Measurements from ENCODE around the gene TRIM47.

GRCh38 chr17:75900691-75901533 is 22.5 kb upstream of the TRIM47 start:
- no peak for TF ChIP-seq POLR2AphosphoS5 (IDR thresholded peaks at IDR 0.05)
- TF ChIP-seq POLR2A (IDR thresholded peaks at IDR 0.05) = no peak
- no peak for TF ChIP-seq CTCF (IDR thresholded peaks at IDR 0.05)
